ENCODE measurements around the gene NMS. TPM values are rescaled to one million over a fixed set of nuclear protein-coding genes. Genes with fewer than 3 reads are reported as not detected.
"Not testable (repeated sequence)": the region's sequence is repeated elsewhere in the genome, so short reads cannot be mapped to it uniquely, and the experiment has no call there.

Gene NMS
- total RNA-seq, 1 donor from 2014 or later, result not detected

DNA sequence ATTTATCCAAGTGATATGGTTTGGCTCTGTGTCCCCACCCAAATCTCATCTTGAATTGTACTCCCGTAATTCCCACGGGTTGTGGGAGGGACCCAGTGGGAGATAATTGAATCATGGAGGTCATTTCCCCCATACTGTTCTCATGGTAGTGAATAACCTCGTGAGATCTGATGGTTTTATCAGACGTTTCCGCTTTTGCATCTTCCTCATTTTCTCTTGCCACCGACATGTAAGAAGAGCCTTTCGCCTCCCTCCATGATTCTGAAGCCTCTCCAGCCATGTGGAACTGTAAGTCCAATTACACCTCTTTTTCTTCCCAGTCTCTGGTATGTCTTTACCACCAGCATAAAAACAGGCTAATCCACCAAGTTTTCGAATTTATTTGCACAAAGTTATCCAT is 32.5 kb upstream of the NMS start:
- no peak overlapping the region for H3K27ac Mint-ChIP-seq (ENCODE audit: unreplicated experiment)
- no peaks in the 10 kb centered on the region for H3K27me3 Mint-ChIP-seq (ENCODE audit: unreplicated experiment)
- H3K4me1 Mint-ChIP-seq (ENCODE audit: low read depth, unreplicated experiment), result no peaks in the 10 kb centered on the region
- TF ChIP-seq, protein P1, sequence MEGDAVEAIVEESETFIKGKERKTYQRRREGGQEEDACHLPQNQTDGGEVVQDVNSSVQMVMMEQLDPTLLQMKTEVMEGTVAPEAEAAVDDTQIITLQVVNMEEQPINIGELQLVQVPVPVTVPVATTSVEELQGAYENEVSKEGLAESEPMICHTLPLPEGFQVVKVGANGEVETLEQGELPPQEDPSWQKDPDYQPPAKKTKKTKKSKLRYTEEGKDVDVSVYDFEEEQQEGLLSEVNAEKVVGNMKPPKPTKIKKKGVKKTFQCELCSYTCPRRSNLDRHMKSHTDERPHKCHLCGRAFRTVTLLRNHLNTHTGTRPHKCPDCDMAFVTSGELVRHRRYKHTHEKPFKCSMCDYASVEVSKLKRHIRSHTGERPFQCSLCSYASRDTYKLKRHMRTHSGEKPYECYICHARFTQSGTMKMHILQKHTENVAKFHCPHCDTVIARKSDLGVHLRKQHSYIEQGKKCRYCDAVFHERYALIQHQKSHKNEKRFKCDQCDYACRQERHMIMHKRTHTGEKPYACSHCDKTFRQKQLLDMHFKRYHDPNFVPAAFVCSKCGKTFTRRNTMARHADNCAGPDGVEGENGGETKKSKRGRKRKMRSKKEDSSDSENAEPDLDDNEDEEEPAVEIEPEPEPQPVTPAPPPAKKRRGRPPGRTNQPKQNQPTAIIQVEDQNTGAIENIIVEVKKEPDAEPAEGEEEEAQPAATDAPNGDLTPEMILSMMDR (IDR thresholded peaks at IDR 0.05; ENCODE audit: partially characterized antibody, unreplicated experiment), result no peak
- no peak overlapping the region for H3K4me3 Mint-ChIP-seq (ENCODE audit: unreplicated experiment)
- H3K9me3 Mint-ChIP-seq (ENCODE audit: unreplicated experiment), result no peaks in the 10 kb centered on the region
- no peaks in the 10 kb centered on the region for H3K36me3 Mint-ChIP-seq (ENCODE audit: unreplicated experiment)
- DNase-seq, result no peak

DNA sequence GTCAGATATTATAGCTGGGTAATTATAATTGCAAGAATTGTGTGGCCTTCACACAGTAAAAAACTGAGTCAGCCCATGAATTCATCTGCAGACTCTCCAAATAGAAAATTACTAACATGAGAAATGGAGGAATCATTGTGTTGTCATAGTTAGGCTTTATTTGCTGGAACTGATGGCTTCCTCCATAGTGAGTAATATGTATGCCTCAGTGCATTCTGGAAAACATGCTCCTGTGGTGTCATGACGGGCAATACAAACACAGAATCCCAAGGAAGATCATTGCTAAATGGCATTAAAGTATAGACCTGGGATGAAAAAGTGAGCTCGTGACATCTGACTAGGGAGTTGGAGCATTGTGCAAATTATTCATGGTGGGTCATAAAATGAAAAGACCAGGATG is 23.6 kb upstream of the NMS start:
- TF ChIP-seq, protein P1 (IDR thresholded peaks at IDR 0.05; ENCODE audit: partially characterized antibody, unreplicated experiment), result no peak
- Mint-ChIP-seq H3K4me1 (ENCODE audit: low read depth, unreplicated experiment) (no peaks in the 10 kb centered on the region), H3K27ac (ENCODE audit: unreplicated experiment) (no peak overlapping the region), H3K27me3 (ENCODE audit: unreplicated experiment) (no peaks in the 10 kb centered on the region), H3K9me3 (ENCODE audit: unreplicated experiment) (no peaks in the 10 kb centered on the region), H3K4me3 (ENCODE audit: unreplicated experiment) (no peak overlapping the region), H3K36me3 (ENCODE audit: unreplicated experiment) (no peaks in the 10 kb centered on the region)
- DNase-seq, result no peak

DNA sequence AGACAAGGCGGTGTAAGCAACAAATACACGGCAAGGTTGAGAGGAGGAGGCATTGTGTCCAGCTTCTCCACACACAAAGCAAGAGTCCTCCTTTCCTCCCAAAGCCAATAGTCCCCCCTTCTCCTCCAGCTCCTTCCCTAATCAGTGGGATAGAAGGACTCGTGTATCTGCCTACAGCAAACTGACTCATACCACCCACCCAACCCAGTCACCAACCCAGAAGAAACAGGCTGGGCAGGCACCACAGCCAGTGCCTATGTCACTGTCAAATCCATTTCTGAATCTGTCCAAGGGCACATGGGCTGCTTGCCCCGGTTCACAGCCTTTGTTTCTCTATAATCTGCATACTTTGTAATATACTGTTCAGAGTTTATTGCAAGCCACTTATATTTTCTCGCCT is 19.2 kb upstream of the NMS start:
- DNase-seq, result no peak
- Mint-ChIP-seq H3K27ac (ENCODE audit: unreplicated experiment) (no peak overlapping the region), H3K4me3 (ENCODE audit: unreplicated experiment) (no peak overlapping the region), H3K4me1 (ENCODE audit: low read depth, unreplicated experiment) (no peaks in the 10 kb centered on the region), H3K9me3 (ENCODE audit: unreplicated experiment) (peaks cover 6% of the 10 kb centered on the region), H3K36me3 (ENCODE audit: unreplicated experiment) (no peaks in the 10 kb centered on the region), H3K27me3 (ENCODE audit: unreplicated experiment) (no peaks in the 10 kb centered on the region)
- TF ChIP-seq, protein P1 (IDR thresholded peaks at IDR 0.05; ENCODE audit: partially characterized antibody, unreplicated experiment), result no peak

DNA sequence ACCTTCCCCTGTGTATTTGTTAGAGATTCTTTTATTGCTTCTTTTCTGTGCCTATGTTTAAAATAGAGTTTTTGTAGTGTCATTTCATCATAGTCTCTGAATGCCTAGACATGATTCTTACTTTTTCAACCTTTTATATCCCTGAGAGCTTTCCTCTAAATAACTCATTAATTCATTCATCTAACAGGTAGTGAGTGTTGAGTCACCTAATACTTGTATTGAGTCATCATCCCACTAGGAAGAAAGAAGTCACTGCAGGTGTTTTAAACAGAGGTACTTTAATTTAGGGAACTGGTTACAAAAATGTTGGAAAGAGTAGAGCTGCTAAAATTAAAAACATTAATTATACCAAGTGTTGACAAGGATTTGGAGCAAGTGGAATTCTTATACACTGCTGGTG is 18.5 kb upstream of the NMS start:
- TF ChIP-seq, protein P1 (IDR thresholded peaks at IDR 0.05; ENCODE audit: partially characterized antibody, unreplicated experiment), result no peak
- H3K27me3 Mint-ChIP-seq (ENCODE audit: unreplicated experiment), result no peaks in the 10 kb centered on the region
- peaks cover 6% of the 10 kb centered on the region for H3K9me3 Mint-ChIP-seq (ENCODE audit: unreplicated experiment)
- DNase-seq, result no peak
- no peak overlapping the region for H3K27ac Mint-ChIP-seq (ENCODE audit: unreplicated experiment)
- H3K36me3 Mint-ChIP-seq (ENCODE audit: unreplicated experiment), result no peaks in the 10 kb centered on the region
- H3K4me3 Mint-ChIP-seq (ENCODE audit: unreplicated experiment), result no peak overlapping the region
- H3K4me1 Mint-ChIP-seq (ENCODE audit: low read depth, unreplicated experiment), result no peaks in the 10 kb centered on the region

DNA sequence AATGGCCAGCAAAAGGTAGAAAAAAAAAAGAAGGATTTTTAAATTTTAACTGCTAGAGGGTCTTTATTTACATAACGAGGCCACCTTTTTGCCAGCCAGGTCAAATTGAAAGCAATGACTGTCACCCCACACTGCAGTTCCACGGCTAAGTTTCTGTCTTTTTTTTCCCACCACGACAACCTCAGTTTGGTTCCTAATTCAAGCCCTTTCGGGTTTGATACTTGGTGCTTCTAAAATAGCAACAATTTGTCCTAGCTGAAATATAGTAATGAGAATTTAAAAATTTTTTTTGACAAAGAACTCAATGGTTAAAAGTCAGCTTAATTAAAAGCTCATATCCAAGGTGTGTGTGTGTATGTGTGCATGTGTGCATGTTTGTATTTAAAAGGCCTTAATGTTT is 16.4 kb upstream of the NMS start:
- H3K4me3 Mint-ChIP-seq (ENCODE audit: unreplicated experiment), result no peak overlapping the region
- TF ChIP-seq, protein P1 (IDR thresholded peaks at IDR 0.05; ENCODE audit: partially characterized antibody, unreplicated experiment), result no peak
- no peak overlapping the region for H3K27ac Mint-ChIP-seq (ENCODE audit: unreplicated experiment)
- peaks cover 6% of the 10 kb centered on the region for H3K9me3 Mint-ChIP-seq (ENCODE audit: unreplicated experiment)
- no peaks in the 10 kb centered on the region for H3K36me3 Mint-ChIP-seq (ENCODE audit: unreplicated experiment)
- H3K4me1 Mint-ChIP-seq (ENCODE audit: low read depth, unreplicated experiment), result no peaks in the 10 kb centered on the region
- DNase-seq, result no peak
- no peaks in the 10 kb centered on the region for H3K27me3 Mint-ChIP-seq (ENCODE audit: unreplicated experiment)

DNA sequence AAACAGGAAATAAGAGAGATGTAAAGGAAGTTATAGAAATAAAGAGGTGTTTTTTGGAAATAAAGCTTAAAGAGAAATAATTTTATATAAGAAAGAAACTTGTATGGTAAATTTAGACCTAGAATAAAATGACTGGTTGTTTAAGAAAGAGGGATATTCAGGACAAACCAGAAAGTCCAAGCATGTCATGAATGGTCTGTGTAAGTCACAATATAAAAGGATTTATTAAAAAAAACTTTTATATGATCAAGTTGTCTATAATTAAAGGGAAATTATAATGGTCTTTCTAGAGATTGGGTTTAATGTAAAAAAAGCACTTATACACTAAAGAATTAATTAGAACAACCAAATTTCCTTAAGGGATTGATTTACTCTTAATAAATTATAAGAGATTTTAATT is 13.9 kb upstream of the NMS start:
- not testable (repeated sequence) for DNase-seq; H3K4me3 Mint-ChIP-seq (ENCODE audit: unreplicated experiment); H3K27me3 Mint-ChIP-seq (ENCODE audit: unreplicated experiment); H3K4me1 Mint-ChIP-seq (ENCODE audit: low read depth, unreplicated experiment); H3K9me3 Mint-ChIP-seq (ENCODE audit: unreplicated experiment); H3K27ac Mint-ChIP-seq (ENCODE audit: unreplicated experiment)
- peaks cover 12% of the 10 kb centered on the region for H3K36me3 Mint-ChIP-seq (ENCODE audit: unreplicated experiment)
